Measurements from ENCODE around the gene PPP3CB. TPM values are rescaled to one million over a fixed set of nuclear protein-coding genes. Genes with fewer than 3 reads are reported as not detected.

PPP3CB gene
- total and polyA plus RNA-seq, 8 donors = 12.5 to 77.1 (median 29.1) TPM

GRCh38 chr10:73407495-73407894 is 88.3 kb downstream of the PPP3CB start:
- H3K4me1 ChIP-seq = peaks cover 12 to 75% (median 49%) of the 10 kb centered on the region in 4 donors
- TF ChIP-seq POLR2AphosphoS5 (IDR thresholded peaks at IDR 0.05) = no peak
- no peak for TF ChIP-seq CTCF (IDR thresholded peaks at IDR 0.05)
- no peak for TF ChIP-seq EP300 (IDR thresholded peaks at IDR 0.05)
- no peak for TF ChIP-seq POLR2A (IDR thresholded peaks at IDR 0.05)
- H3K4me3 ChIP-seq = no peak overlapping the region
- no peaks in the 10 kb centered on the region for H3K27me3 ChIP-seq
- no peak overlapping the region for H3K27ac ChIP-seq
- no peaks in the 10 kb centered on the region for H3K9me3 ChIP-seq
- no peak for DNase-seq
- peaks cover 0 to 10% (median 3%) of the 10 kb centered on the region in 4 donors for H3K36me3 ChIP-seq
- intact Hi-C loops (cut with DNase I; ENCODE audit: low total_unique reads) = no loop called here
- 74 to 90% (median 84%) methylated on average over 1 of the region's 1 CpG for WGBS, 5 donors

GRCh38 chr10:73406846-73407245 is 89.0 kb downstream of the PPP3CB start:
- Histone ChIP-seq H3K9me3 (no peaks in the 10 kb centered on the region), H3K27ac (no peak overlapping the region), H3K27me3 (no peaks in the 10 kb centered on the region), H3K4me3 (no peak overlapping the region), H3K36me3 (peaks cover 0 to 10% (median 3%) of the 10 kb centered on the region in 4 donors), H3K4me1 (peaks cover 6 to 68% (median 43%) of the 10 kb centered on the region in 4 donors)
- intact Hi-C loops (cut with DNase I; ENCODE audit: low total_unique reads) = no loop called here
- DNase-seq = no peak
- 73 to 86% (median 75%) methylated on average over 5 of the region's 5 CpGs for WGBS, 5 donors
- TF ChIP-seq CTCF (IDR thresholded peaks at IDR 0.05) (no peak), POLR2AphosphoS5 (IDR thresholded peaks at IDR 0.05) (no peak), EP300 (IDR thresholded peaks at IDR 0.05) (no peak), POLR2A (IDR thresholded peaks at IDR 0.05) (no peak)

GRCh38 chr10:73405556-73405955 is 90.3 kb downstream of the PPP3CB start:
- H3K4me3 ChIP-seq = no peak overlapping the region
- H3K9me3 ChIP-seq = no peaks in the 10 kb centered on the region
- no peaks in the 10 kb centered on the region for H3K27me3 ChIP-seq
- intact Hi-C loops (cut with DNase I; ENCODE audit: low total_unique reads) = no loop called here
- WGBS, 5 donors = 88 to 94% (median 93%) methylated on average over 3 of the region's 3 CpGs
- H3K27ac ChIP-seq = no peak overlapping the region
- peaks cover 5 to 67% (median 37%) of the 10 kb centered on the region in 4 donors for H3K4me1 ChIP-seq
- DNase-seq = no peak
- no peak for TF ChIP-seq EP300 (IDR thresholded peaks at IDR 0.05)
- TF ChIP-seq POLR2AphosphoS5 (IDR thresholded peaks at IDR 0.05) = no peak
- no peak for TF ChIP-seq CTCF (IDR thresholded peaks at IDR 0.05)
- TF ChIP-seq POLR2A (IDR thresholded peaks at IDR 0.05) = no peak
- peaks cover 0 to 12% (median 3%) of the 10 kb centered on the region in 4 donors for H3K36me3 ChIP-seq

- 75 to 90% (median 85%) methylated on average over 9 of the region's 9 CpGs for WGBS, 5 donors
- TF ChIP-seq EP300 (IDR thresholded peaks at IDR 0.05) (no peak), POLR2AphosphoS5 (IDR thresholded peaks at IDR 0.05) (no peak), CTCF (IDR thresholded peaks at IDR 0.05) (no peak), POLR2A (IDR thresholded peaks at IDR 0.05) (no peak)
Measured at GRCh38 chr10:73404690-73405089, 91.1 kb downstream of the PPP3CB start.

More at GRCh38 chr10:73404690-73405089, 91.1 kb downstream of the PPP3CB start:
- Histone ChIP-seq H3K36me3 (peaks cover 0 to 20% (median 5%) of the 10 kb centered on the region in 4 donors), H3K4me1 (peaks cover 5 to 59% (median 33%) of the 10 kb centered on the region in 4 donors), H3K27ac (no peak overlapping the region), H3K27me3 (no peaks in the 10 kb centered on the region), H3K4me3 (no peak overlapping the region), H3K9me3 (no peaks in the 10 kb centered on the region)
- intact Hi-C loops (cut with DNase I; ENCODE audit: low total_unique reads) = no loop called here
- DNase-seq = no peak
